SU-DHL-6 (cell line): ENCODE data around the gene RIBC2.

Experiments
- H2AFZ ChIP-seq: fragments of 200-600 bp; sonication (generic); 2 replicates; pipeline ENCODE4 v1.6.1; 2014; ENCODE audit warnings: low read depth, mild to moderate bottlenecking, moderate library complexity, mixed read lengths, antibody characterized with exemption, low read length; ENCODE audit not compliant: severe bottlenecking
- H3F3A ChIP-seq: fragments of 200-600 bp; shearing (Covaris generic); 2 replicates; pipeline ENCODE4 v1.6.0; 2016; ENCODE audit warnings: antibody characterized with exemption, mild to moderate bottlenecking; ENCODE audit not compliant: insufficient read depth
- H3K27ac ChIP-seq: fragments of 200-600 bp; sonication (generic); 2 replicates; pipeline ENCODE4 v1.5.1; 2016; ENCODE audit warnings: low read depth, mild to moderate bottlenecking, low read length, moderate library complexity, mixed read lengths
- H3K27me3 ChIP-seq: fragments of 200-600 bp; sonication (generic), shearing (Covaris generic); 2 replicates; pipeline ENCODE4 v1.6.0; 2014; ENCODE audit warnings: mild to moderate bottlenecking, low read length
- H3K36me3 ChIP-seq: fragments of 200-600 bp; sonication (generic); 2 replicates; pipeline ENCODE4 v1.6.1; 2014; ENCODE audit warnings: mild to moderate bottlenecking, low read length, mixed read lengths
- H3K4me2 ChIP-seq: fragments of 300-600, 200-600 bp; shearing (Covaris generic), sonication (generic); 2 replicates; pipeline ENCODE4 v1.6.0; 2014; ENCODE audit warnings: low read length, low read depth, mild to moderate bottlenecking; ENCODE audit not compliant: poor library complexity, severe bottlenecking
- H3K4me3 ChIP-seq: fragments of 200-600 bp; sonication (generic); 2 replicates; pipeline ENCODE4 v1.5.1; 2014; ENCODE audit warnings: antibody characterized with exemption, low read length, mild to moderate bottlenecking, mixed read lengths; ENCODE audit not compliant: insufficient read depth, poor library complexity, severe bottlenecking
- H3K79me2 ChIP-seq: fragments of 200-600 bp; sonication (generic); 2 replicates; pipeline ENCODE4 v1.6.1; 2014; ENCODE audit warnings: mild to moderate bottlenecking, low read length, moderate library complexity; ENCODE audit not compliant: insufficient read depth
- H3K9ac ChIP-seq: fragments of 200-600 bp; sonication (generic); 2 replicates; pipeline ENCODE4 v1.7.0; 2014; ENCODE audit warnings: mild to moderate bottlenecking, low read length
- H3K9me2 ChIP-seq: fragments of 200-600 bp; sonication (generic); replicated peaks from 2 replicates; pipeline ENCODE4 v1.6.1; 2014; ENCODE audit warnings: low read length; ENCODE audit not compliant: insufficient read depth
- H3K9me3 ChIP-seq: fragments of 200-600 bp; sonication (generic); 2 replicates; pipeline ENCODE4 v1.6.1; 2014; ENCODE audit warnings: low read length, mixed read lengths; ENCODE audit not compliant: insufficient read depth
- H4K20me1 ChIP-seq: fragments of 200-600 bp; sonication (generic); 2 replicates; pipeline ENCODE4 v1.6.1; 2014; ENCODE audit warnings: low read depth, mild to moderate bottlenecking, antibody characterized with exemption, low read length, moderate library complexity, mixed read lengths
- CTCF ChIP-seq: fragments of 200-600 bp; sonication (generic); IDR thresholded peaks from one replicate; pipeline ENCODE4 v1.5.1; 2017; ENCODE audit warnings: antibody characterized with exemption, mild to moderate bottlenecking, low read length, moderate library complexity; ENCODE audit not compliant: insufficient read depth, poor library complexity, severe bottlenecking
- EZH2phosphoT487 ChIP-seq: fragments of 200-600 bp; sonication (generic), shearing (Covaris generic); conservative IDR thresholded peaks from 2 replicates; pipeline ENCODE4 v1.6.1; 2018; ENCODE audit warnings: mild to moderate bottlenecking, antibody characterized with exemption, low read length, moderate library complexity, mixed read lengths

The RIBC2 gene

GRCh38 chr22:45465633-45466032, 52.1 kb downstream of the RIBC2 start:
- no peaks in the 10 kb centered on the region for H3K27me3 ChIP-seq
- no peak for TF ChIP-seq EZH2phosphoT487
- H3K9ac ChIP-seq = no peak overlapping the region
- no peak overlapping the region for H3K4me3 ChIP-seq
- H3K27ac ChIP-seq = no peak overlapping the region
- H4K20me1 ChIP-seq = no peaks in the 10 kb centered on the region
- H3K4me2 ChIP-seq = no peak overlapping the region
- no peaks in the 10 kb centered on the region for H3K9me2 ChIP-seq
- no peaks in the 10 kb centered on the region for H3K79me2 ChIP-seq
- H2AFZ ChIP-seq = no peak overlapping the region
- no peaks in the 10 kb centered on the region for H3K9me3 ChIP-seq
- H3F3A ChIP-seq = no peaks in the 10 kb centered on the region
- no peaks in the 10 kb centered on the region for H3K36me3 ChIP-seq

- Histone ChIP-seq H2AFZ (no peak overlapping the region), H3K9me3 (no peaks in the 10 kb centered on the region), H4K20me1 (no peaks in the 10 kb centered on the region), H3K4me3 (no peak overlapping the region), H3F3A (no peaks in the 10 kb centered on the region), H3K9ac (no peak overlapping the region), H3K27me3 (no peaks in the 10 kb centered on the region), H3K79me2 (no peaks in the 10 kb centered on the region), H3K4me2 (no peak overlapping the region), H3K9me2 (no peaks in the 10 kb centered on the region), H3K27ac (no peak overlapping the region), H3K36me3 (no peaks in the 10 kb centered on the region)
- TF ChIP-seq CTCF = no peak
- TF ChIP-seq EZH2phosphoT487 = no peak
These were observed 55.4 kb downstream of the RIBC2 start for GRCh38 chr22:45468872-45469271.

- Histone ChIP-seq H3K27me3 (no peaks in the 10 kb centered on the region), H3K27ac (no peak overlapping the region), H2AFZ (no peak overlapping the region), H3K79me2 (no peaks in the 10 kb centered on the region), H3F3A (no peaks in the 10 kb centered on the region), H3K9me3 (no peaks in the 10 kb centered on the region), H3K4me3 (no peak overlapping the region), H3K9ac (no peak overlapping the region), H3K9me2 (no peaks in the 10 kb centered on the region), H4K20me1 (no peaks in the 10 kb centered on the region), H3K36me3 (no peaks in the 10 kb centered on the region), H3K4me2 (no peak overlapping the region)
- TF ChIP-seq CTCF = no peak
- no peak for TF ChIP-seq EZH2phosphoT487
These were observed 56.0 kb downstream of the RIBC2 start for GRCh38 chr22:45469281-45470073.

GRCh38 chr22:45470871-45471270, 57.4 kb downstream of the RIBC2 start:
- Histone ChIP-seq H3K27me3 (no peaks in the 10 kb centered on the region), H3K9me2 (no peaks in the 10 kb centered on the region), H2AFZ (no peak overlapping the region), H3K27ac (no peak overlapping the region), H3F3A (no peaks in the 10 kb centered on the region), H3K9me3 (no peaks in the 10 kb centered on the region), H3K36me3 (no peaks in the 10 kb centered on the region), H3K4me3 (no peak overlapping the region), H3K9ac (no peak overlapping the region), H3K79me2 (no peaks in the 10 kb centered on the region), H4K20me1 (no peaks in the 10 kb centered on the region), H3K4me2 (no peak overlapping the region)
- no peak for TF ChIP-seq CTCF
- TF ChIP-seq EZH2phosphoT487 = no peak
